Trophoblast cell (in vitro differentiated cells and primary cell): Measurements from ENCODE around the gene GRK2.

Experiments used
- DNase-seq, 2 donors: peaks; one replicate each; pipeline ENCODE4 v3.0.0-alpha.2; 2016
- H2AFZ ChIP-seq: 2 replicates; pipeline ENCODE4 v1.6.1; 2013; ENCODE audit warnings: low read length, moderate library complexity, mild to moderate bottlenecking; ENCODE audit not compliant: insufficient read depth, poor library complexity
- H2AK5ac ChIP-seq: 2 replicates; pipeline ENCODE4 v1.6.1; 2013; ENCODE audit warnings: mild to moderate bottlenecking, low read length
- H2BK120ac ChIP-seq: 2 replicates; pipeline ENCODE4 v1.6.1; 2013; ENCODE audit warnings: low read length, mild to moderate bottlenecking, moderate library complexity; ENCODE audit not compliant: insufficient read depth, poor library complexity
- H2BK12ac ChIP-seq: 2 replicates; pipeline ENCODE4 v1.6.1; 2013; ENCODE audit warnings: mild to moderate bottlenecking, low read length, moderate library complexity
- H2BK5ac ChIP-seq: 2 replicates; pipeline ENCODE4 v1.6.1; 2013; ENCODE audit warnings: low read length, low read depth, moderate library complexity, mild to moderate bottlenecking; ENCODE audit not compliant: poor library complexity
- H3K14ac ChIP-seq: 2 replicates; pipeline ENCODE4 v1.6.1; 2013; ENCODE audit warnings: mild to moderate bottlenecking, low read length
- H3K18ac ChIP-seq: 2 replicates; pipeline ENCODE4 v1.6.1; 2013; ENCODE audit warnings: mild to moderate bottlenecking, low read length
- H3K23ac ChIP-seq: 2 replicates; pipeline ENCODE4 v1.6.1; 2013; ENCODE audit warnings: low read length
- H3K27ac ChIP-seq: 2 replicates; pipeline ENCODE4 v1.5.1; 2013; ENCODE audit warnings: low read depth, mild to moderate bottlenecking, inconsistent platforms, low read length, moderate library complexity
- H3K27me3 ChIP-seq: 2 replicates; pipeline ENCODE4 v1.6.1; 2013; ENCODE audit warnings: inconsistent platforms, mild to moderate bottlenecking, low read length, moderate library complexity; ENCODE audit not compliant: insufficient read depth
- H3K36me3 ChIP-seq, 2 experiments: 1 replicate in 1 of 2; 2 replicates in 1 of 2; pipeline ENCODE4 v1.6.1; 2013; ENCODE audit warnings: low read length in 2 of 2, mild to moderate bottlenecking in 2 of 2, moderate library complexity in 1 of 2; ENCODE audit not compliant: insufficient read depth in 2 of 2, control insufficient read depth in 1 of 2
- H3K4ac ChIP-seq: 2 replicates; pipeline ENCODE4 v1.6.1; 2013; ENCODE audit warnings: low read depth, mild to moderate bottlenecking, low read length, moderate library complexity
- H3K4me1 ChIP-seq, 2 experiments: 1 replicate in 1 of 2; 2 replicates in 1 of 2; pipeline ENCODE4 v1.6.1; 2013; ENCODE audit warnings: low read length in 2 of 2, mild to moderate bottlenecking in 2 of 2, moderate library complexity in 1 of 2; ENCODE audit not compliant: insufficient read depth in 2 of 2, control insufficient read depth in 1 of 2
- H3K4me2 ChIP-seq: 2 replicates; pipeline ENCODE4 v1.6.1; 2013; ENCODE audit warnings: inconsistent platforms, mild to moderate bottlenecking, low read length, moderate library complexity
- H3K4me3 ChIP-seq: 2 replicates; pipeline ENCODE4 v1.5.1; 2013; ENCODE audit warnings: mild to moderate bottlenecking, low read depth, low read length, inconsistent platforms
- H3K79me1 ChIP-seq: one replicate; pipeline ENCODE4 v1.6.1; 2013; ENCODE audit warnings: low read length
- H3K79me2 ChIP-seq: 2 replicates; pipeline ENCODE4 v1.6.1; 2013; ENCODE audit warnings: low read length, mild to moderate bottlenecking; ENCODE audit not compliant: control insufficient read depth, insufficient read depth, poor library complexity
- H3K9ac ChIP-seq: 2 replicates; pipeline ENCODE4 v1.6.1; 2013; ENCODE audit warnings: mild to moderate bottlenecking, low read length
- H3K9me3 ChIP-seq: 2 replicates; pipeline ENCODE4 v1.6.1; 2013; ENCODE audit warnings: low read depth, mild to moderate bottlenecking, control low read depth, inconsistent platforms, low read length; ENCODE audit not compliant: insufficient read depth
- H4K12ac ChIP-seq: 2 replicates; pipeline ENCODE4 v1.6.1; 2013; ENCODE audit warnings: low read depth, mild to moderate bottlenecking, low read length, moderate library complexity
- H4K8ac ChIP-seq: 2 replicates; pipeline ENCODE4 v1.6.1; 2013; ENCODE audit warnings: low read depth, mild to moderate bottlenecking, low read length, moderate library complexity
- H4K91ac ChIP-seq: one replicate; pipeline ENCODE4 v1.6.1; 2013; ENCODE audit warnings: low read depth, mild to moderate bottlenecking, low read length, moderate library complexity
- WGBS: extraction: QIAGEN DNeasy Blood & Tissue Kit; methylation state at CpG from one replicate; pipeline ENCODE4 v1.1.7; 2013; ENCODE audit warnings: missing lambda C conversion rate; ENCODE audit not compliant: insufficient read length, insufficient coverage; ENCODE audit errors: extremely low coverage; 5-methylcytosine and 5-hydroxymethylcytosine counted together

The GRK2 gene

DNA sequence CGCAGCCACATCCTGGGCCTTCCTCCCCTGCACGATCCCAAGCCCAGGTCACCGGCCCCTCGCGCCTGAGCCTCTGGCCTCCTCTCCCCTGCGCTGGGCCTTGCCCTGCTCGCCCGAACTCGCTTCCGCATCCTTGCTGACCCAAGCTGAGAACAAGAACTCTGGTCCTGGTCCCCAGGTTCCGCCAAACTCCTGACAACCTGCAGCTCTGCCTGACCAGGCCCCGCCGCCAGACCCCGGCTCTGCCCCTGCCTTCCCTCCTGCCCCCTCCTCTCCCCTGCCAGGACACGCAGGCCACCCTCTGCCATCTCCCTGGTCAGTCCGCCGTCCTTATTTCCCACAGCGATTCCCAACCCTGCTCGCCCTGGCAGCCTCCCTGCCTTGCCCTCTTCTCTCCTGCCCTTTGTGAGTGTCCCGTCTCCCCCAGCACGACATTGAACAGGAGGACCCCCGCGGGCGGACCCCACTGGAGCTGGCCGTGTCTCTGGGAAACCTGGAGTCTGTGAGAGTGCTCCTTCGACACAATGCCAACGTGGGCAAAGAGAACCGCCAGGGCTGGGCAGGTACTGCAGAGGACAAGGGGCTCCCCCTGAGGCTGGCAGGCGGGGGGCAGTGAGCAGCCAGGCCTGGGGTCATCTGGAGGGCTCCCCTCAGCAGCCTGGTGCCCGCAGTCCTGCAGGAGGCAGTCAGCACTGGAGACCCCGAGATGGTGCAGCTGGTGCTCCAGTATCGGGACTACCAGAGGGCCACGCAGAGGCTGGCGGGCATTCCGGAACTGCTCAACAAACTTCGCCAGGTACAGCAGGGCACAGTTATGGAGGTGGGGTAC lies 23.6 kb downstream of the GRK2 start:
- no CpG with 5 or more reads among the region's 36 CpGs for WGBS
- Histone ChIP-seq H2BK5ac (peak overlapping the region; percentile 12), H3K4ac (peak overlapping the region; percentile 66), H3K14ac (peak overlapping the region; percentile 68), H4K8ac (peak overlapping the region; percentile 44), H4K12ac (peak overlapping the region; percentile 12), H2AFZ (peak overlapping the region; percentile 12), H3K79me1 (peaks cover 13% of the 10 kb centered on the region), H3K18ac (peak overlapping the region; percentile 92), H3K9me3 (peaks cover 3% of the 10 kb centered on the region), H3K9ac (peak overlapping the region; percentile 61), H4K91ac (peak overlapping the region; percentile 17), H3K27me3 (no peaks in the 10 kb centered on the region), H3K4me1 (peaks cover 13 to 17% of the 10 kb centered on the region in 2 experiments), H3K4me2 (peak overlapping the region; percentile 70), H3K23ac (no peak overlapping the region), H2AK5ac (peak overlapping the region; percentile 24), H2BK120ac (no peak overlapping the region), H3K79me2 (peaks cover 10% of the 10 kb centered on the region), H3K27ac (peak overlapping the region; percentile 91), H3K4me3 (peak overlapping the region; percentile 73), H2BK12ac (no peak overlapping the region), H3K36me3 (peaks cover 42 to 44% of the 10 kb centered on the region in 2 experiments)
- DNase-seq: peak in 1 of 2 donors; percentile 37

GRCh38 chr11:67290801-67291200 lies 24.5 kb downstream of the GRK2 start:
- Histone ChIP-seq H3K4me2 (no peak overlapping the region), H2BK5ac (no peak overlapping the region), H3K79me2 (peaks cover 10% of the 10 kb centered on the region), H3K79me1 (peaks cover 13% of the 10 kb centered on the region), H3K4me3 (no peak overlapping the region), H3K36me3 (peaks cover 37 to 38% of the 10 kb centered on the region in 2 experiments), H4K91ac (no peak overlapping the region), H3K4ac (no peak overlapping the region), H3K27me3 (no peaks in the 10 kb centered on the region), H2BK12ac (no peak overlapping the region), H3K23ac (no peak overlapping the region), H2BK120ac (no peak overlapping the region), H2AFZ (no peak overlapping the region), H3K9ac (no peak overlapping the region), H3K27ac (no peak overlapping the region), H4K8ac (no peak overlapping the region), H3K9me3 (peaks cover 3% of the 10 kb centered on the region), H3K14ac (no peak overlapping the region), H3K18ac (peak overlapping the region; percentile 10), H4K12ac (no peak overlapping the region), H3K4me1 (peaks cover 13 to 17% of the 10 kb centered on the region in 2 experiments), H2AK5ac (no peak overlapping the region)
- no peak for DNase-seq
- WGBS: no CpG with 5 or more reads among the region's 7 CpGs

- Histone ChIP-seq H3K79me2 (peaks cover 10% of the 10 kb centered on the region), H3K36me3 (peaks cover 31 to 32% of the 10 kb centered on the region in 2 experiments), H3K4me3 (no peak overlapping the region), H3K27ac (no peak overlapping the region), H3K4me1 (peaks cover 13 to 17% of the 10 kb centered on the region in 2 experiments), H3K79me1 (peaks cover 13% of the 10 kb centered on the region), H2BK5ac (no peak overlapping the region), H3K14ac (no peak overlapping the region), H2BK12ac (no peak overlapping the region), H3K4ac (no peak overlapping the region), H2AK5ac (no peak overlapping the region), H3K9ac (no peak overlapping the region), H3K4me2 (no peak overlapping the region), H4K8ac (no peak overlapping the region), H3K18ac (no peak overlapping the region), H2BK120ac (no peak overlapping the region), H3K9me3 (peaks cover 2% of the 10 kb centered on the region), H2AFZ (no peak overlapping the region), H3K23ac (no peak overlapping the region), H3K27me3 (no peaks in the 10 kb centered on the region), H4K91ac (no peak overlapping the region), H4K12ac (no peak overlapping the region)
- no peak for DNase-seq
- no CpG with 5 or more reads among the region's 33 CpGs for WGBS
These were observed 25.5 kb downstream of the GRK2 start for GRCh38 chr11:67291481-67292381.

DNA sequence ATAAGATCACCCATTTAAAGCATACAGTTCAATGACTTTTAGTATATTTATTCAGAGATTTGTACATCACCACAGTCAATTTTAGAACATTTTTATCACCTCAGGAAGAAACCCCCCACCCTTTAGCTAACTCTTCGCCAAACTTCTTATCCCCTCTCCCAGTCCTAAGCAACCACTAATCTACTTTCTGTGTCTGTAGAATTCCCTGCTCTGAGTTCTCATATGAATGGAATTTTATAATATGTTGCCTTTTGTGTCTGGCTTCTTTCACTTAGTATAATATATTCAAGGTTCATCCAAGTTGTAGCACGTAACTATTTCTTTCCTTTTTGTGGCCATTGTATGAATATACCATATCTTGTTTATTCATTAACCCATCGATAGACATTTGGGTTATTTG lies 26.4 kb downstream of the GRK2 start:
- H3K36me3 ChIP-seq: peaks cover 27 to 29% of the 10 kb centered on the region in 2 experiments
- no peak overlapping the region for H3K4ac ChIP-seq
- H4K91ac ChIP-seq: no peak overlapping the region
- H3K79me2 ChIP-seq: peaks cover 10% of the 10 kb centered on the region
- H3K4me3 ChIP-seq: no peak overlapping the region
- H2AFZ ChIP-seq: no peak overlapping the region
- H3K9me3 ChIP-seq: no peaks in the 10 kb centered on the region
- no peak overlapping the region for H4K8ac ChIP-seq
- H2BK5ac ChIP-seq: no peak overlapping the region
- no peak overlapping the region for H2BK12ac ChIP-seq
- no peak overlapping the region for H2BK120ac ChIP-seq
- H3K27ac ChIP-seq: no peak overlapping the region
- no CpG with 5 or more reads among the region's 3 CpGs for WGBS
- H4K12ac ChIP-seq: no peak overlapping the region
- DNase-seq: no peak
- no peak overlapping the region for H2AK5ac ChIP-seq
- H3K79me1 ChIP-seq: peaks cover 13% of the 10 kb centered on the region
- H3K14ac ChIP-seq: no peak overlapping the region
- no peaks in the 10 kb centered on the region for H3K27me3 ChIP-seq
- no peak overlapping the region for H3K23ac ChIP-seq
- H3K18ac ChIP-seq: no peak overlapping the region
- H3K9ac ChIP-seq: no peak overlapping the region
- no peak overlapping the region for H3K4me2 ChIP-seq
- H3K4me1 ChIP-seq: peaks cover 12 to 15% of the 10 kb centered on the region in 2 experiments
